Stimulated activated CD4-positive, alpha-beta T cell treated with anti-CD3 and anti-CD28 coated beads, Interleukin-1b, Interleukin-23, amount 100 ng/mL, for 1 hour (primary cell): ENCODE data around the gene ANKRD63.

Experiments used
- DNase-seq, 2 donors: peaks; one replicate each; pipeline ENCODE4 v3.0.0-alpha.2; 2020; ENCODE audit warnings: low read depth in 2 of 2

ANKRD63 gene

DNA sequence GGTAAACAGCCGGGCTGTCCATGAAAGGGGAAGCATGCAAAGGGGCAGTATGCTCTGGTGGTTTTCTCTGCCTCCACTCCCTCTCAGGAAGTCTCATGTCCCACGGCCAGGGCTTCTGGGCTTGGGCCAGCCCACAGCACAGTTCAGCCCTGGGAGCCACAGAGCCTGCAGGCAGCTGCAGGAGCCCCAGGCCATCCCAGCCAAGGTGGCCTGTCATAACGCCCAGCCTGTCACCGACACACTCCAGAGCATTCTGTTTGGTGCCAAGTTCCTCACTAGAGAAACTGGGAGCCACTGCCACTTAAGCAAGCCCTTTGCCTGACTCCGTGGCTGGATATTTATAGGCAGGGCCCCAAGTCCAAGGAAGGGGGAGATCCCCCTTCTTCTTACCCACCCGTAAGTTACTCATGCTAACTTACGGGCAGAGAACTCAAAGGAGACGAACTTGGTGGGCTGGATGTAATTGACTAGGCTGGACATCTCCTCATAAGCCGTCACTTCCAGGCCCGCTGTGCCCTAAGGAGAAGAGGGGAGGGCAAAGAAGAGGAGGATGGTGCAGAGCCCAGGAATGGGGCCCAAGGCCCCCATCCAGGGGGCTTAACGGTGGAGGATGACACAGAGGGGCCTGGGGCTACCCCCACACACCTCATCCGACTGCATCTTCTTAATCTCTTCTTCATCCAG, 13.2 kb upstream of the ANKRD63 start:
- DNase-seq: no peak

DNA sequence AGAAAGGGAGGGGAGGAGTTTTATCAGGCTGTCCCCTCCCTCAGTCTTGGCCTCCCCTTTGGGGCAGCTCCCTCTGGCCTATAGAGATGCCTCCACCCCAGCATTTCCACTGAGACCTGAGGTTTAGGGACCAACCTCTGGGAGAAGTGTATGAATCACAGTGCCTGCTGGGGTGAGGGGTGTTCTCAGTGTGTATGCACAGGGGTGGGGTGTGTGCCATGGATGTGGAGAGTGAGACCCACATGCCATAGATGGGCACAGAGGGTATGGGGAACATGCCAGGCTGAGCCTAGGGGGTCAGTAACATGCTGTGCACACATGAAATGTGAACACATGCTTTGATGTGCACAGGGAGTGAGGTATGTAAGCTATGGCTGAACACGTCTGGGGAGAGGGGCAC, 12.4 kb upstream of the ANKRD63 start:
- DNase-seq: no peak

DNA sequence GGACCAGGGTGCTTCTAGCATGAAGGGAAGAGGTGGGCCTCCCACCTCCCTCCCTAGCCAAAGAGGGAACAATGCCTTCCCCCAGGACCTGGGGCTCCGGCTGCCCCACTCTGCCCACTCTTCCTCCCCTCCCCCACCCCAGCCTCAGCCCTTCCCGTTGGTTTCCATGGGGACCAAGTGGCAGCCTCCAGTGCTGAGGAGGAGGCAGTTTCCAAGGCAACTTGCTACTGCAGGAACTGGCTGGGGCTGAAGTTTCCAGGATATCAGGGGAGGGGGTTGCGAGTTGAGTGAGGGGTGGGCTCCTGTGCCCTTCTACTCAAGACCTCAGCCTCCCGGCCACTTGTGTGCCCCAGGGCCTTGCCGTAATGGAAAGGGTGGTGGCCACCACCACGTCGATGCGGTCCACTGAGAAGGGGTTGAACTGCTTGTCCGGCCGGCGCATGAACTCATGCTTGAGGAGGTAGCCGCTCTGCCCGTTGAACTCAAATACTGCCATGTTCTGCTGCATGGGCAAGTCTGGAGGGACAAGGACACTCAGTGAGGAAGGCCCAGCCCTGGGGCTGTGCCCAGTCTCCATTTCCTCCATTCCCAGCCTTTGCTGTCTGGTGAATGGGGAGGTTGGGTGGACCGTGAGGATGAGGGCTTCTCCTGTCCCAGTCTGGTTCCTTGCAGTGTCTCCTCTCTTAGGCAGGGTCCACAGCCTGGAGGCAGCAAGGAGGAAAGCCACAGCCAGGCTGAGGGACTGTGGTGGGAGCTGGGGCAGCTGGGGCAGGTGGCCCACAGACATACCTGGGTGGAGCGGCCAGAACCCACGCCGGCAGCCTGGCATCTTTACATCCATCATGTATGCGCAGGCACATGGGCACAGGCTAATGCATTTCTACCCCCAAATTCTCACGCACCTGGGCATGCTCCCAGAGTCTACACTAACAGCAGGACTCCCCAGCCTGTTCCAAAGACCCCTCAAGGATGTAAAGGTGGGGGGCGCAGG, 11.3 kb upstream of the ANKRD63 start:
- no peak for DNase-seq

DNA sequence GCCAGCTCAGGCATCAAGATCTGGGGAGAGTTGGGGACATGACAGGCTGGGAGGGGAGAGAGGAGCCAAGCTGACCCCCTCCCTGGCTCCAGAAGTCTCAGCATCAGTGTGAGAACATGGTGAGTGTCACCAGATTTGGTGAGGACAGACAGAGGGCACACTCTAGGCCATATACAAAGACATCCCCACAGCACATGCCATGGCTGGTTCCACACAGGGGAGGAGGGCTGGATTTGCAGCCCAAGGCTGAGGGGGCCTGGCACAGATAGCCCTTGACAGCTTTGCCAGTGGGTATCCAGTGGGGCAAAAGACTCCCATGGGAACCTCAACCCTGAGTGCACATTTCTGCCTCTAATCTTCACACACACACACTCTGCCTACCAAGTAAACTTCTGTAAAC, 10.1 kb upstream of the ANKRD63 start:
- DNase-seq: no peak

DNA sequence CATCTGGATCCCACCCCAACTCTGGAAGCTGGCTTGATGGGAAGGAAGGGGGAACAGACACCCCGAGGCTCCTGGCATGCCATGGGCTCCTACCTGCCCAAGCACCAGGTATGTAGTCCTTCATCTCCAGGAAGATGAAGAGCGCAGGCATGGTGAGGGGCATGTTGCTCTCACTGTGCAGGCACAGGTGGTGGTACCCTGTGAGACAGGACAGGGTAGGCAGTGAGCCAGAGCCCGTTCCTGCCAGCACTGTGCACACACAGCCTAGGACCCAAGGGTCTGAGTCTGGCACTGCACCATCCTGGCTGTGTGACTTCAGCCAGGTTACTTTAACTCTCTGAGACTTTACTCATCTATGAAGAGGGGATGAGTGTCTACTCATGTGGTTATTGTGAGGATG, 9.4 kb upstream of the ANKRD63 start:
- DNase-seq: no peak

DNA sequence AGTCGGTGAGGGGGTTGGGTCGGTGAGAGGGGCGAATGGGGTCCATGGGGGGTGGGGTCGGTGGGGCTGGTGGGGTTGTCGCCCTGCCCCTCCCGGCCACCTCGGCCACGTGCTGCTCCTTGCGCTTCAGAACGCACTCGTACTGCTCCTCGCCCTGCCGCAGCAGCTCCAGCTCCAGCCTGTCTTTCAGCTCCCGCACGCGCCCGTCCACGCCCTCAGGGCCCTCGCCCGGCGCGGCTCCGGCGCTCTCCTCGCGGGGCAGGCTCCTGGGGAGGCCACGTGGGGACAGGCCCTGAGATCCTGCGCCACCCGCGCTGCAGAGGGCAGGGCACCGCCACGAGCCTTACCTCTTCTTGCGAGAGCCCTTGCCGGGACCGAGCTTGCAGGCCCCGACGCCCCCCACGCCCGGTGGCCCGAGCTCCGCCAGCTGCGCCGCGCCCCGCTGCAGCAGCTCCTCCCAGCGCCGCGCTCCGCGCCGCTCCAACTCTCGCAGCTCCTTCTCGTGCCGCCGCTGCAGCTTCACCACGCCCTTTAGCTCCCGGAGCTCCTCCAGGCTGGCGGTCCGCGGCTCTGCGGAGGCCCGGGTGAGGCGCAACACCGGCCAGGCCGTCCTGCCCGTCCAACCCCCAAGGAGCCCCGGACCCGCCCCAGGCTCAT, 8.2 kb upstream of the ANKRD63 start:
- no peak for DNase-seq

DNA sequence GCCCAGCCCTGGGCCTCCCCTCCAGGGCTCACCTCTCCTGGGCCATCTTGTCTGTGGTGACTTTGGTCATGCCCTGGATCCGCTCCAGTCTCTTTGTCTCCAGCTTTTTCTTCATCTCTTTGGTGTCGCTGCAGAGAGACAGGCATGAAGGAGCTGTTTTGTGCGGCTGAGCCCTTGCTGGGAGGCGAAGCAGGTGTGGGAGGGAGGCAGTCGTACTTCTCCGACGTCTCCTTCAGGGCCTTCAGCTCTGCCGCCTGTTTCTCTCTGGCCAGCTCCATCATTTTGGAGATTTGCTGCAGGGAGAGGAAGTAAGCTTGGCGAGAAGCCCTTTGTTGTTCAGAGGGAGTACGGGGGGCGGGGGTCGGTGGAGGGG, 7.7 kb upstream of the ANKRD63 start:
- DNase-seq: no peak

DNA sequence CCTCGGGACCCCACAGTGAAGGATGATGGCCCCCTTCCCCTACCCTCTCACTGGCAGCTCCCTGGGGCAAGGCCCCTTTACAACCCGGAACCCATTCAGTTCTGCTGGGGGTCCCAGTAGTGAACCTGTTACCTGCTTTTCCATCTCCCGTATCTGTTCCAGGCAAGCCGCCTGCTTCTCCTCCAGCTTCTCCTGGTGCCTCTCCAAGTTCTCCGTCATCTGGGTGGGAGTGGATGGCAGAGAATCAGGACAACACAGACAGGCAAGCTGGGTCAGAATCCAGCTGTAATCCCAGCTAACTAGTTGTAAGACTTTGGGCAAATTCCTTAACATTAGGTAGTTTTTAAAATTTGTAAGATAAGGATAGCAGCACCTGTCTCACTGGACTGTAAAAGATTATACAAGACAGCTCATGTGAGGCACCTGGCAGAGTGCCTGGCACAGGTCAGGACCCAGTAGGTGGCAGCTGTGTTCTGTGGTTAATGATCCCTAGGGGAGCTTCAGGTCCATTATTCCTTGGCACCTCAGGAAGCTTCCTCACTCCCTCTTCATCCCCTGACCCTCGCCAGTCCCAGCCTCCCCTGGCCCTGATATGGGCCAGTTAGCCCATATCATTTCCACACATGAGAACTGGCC, 6.4 kb upstream of the ANKRD63 start:
- no peak for DNase-seq

DNA sequence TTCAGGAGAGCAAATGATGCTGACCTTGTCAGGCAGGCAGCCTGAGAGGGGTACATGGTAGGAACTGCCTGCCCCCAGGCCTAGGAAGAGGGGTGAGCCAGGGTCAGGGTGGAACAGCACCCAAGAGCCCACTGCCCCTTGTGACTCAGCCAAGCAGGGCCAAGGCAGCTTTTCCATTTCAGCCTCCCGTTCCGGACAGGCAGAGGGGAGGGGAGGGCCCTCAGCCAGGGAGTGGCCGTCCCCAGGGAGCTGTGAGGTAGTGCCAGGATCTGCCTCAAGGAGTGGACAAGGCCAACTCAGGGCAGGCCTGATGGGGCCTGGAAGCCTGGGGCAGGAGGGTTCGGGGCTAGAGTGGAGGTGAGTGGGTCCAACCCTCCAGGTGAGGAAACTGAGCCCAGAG, 5.1 kb upstream of the ANKRD63 start:
- DNase-seq: no peak

DNA sequence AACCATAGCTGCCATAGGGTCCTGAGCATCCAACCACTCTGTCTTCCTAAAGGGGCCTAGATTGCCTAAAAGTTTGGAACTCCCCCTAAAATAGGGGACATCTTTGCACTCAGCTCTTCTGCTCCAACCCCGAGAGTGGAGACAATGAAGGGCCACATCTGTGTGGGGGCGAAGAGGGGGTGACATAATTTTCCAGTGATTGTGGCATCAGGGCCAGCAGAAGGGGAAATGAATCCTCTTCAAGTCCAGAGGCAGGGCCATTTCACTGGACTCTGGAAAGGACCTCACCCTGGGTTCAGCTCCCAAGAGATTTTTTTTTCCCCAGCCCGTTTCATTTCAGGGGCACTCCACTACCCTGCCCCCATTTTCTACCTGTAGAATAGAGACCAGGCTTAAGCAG, 4.6 kb upstream of the ANKRD63 start:
- no peak for DNase-seq

DNA sequence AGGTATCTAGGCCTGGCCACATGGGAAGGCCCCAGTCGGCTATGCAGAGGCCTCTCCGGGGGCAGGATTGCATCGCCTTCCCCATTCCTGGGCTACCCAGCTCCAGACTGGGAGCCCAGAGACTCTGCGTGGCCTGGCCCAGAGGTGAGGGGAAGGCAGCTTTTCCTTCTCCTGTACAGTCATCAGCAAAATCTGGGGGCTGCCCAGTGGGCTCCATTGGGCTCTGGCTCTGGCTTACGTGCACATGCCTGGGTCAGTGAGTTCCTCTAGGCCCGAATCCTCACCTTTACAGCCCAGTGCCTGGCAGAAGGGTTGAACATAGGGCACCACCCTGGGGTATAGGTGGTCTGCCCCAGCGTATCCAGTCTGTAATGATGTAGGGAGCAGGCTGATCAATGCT, 3.9 kb upstream of the ANKRD63 start:
- no peak for DNase-seq

DNA sequence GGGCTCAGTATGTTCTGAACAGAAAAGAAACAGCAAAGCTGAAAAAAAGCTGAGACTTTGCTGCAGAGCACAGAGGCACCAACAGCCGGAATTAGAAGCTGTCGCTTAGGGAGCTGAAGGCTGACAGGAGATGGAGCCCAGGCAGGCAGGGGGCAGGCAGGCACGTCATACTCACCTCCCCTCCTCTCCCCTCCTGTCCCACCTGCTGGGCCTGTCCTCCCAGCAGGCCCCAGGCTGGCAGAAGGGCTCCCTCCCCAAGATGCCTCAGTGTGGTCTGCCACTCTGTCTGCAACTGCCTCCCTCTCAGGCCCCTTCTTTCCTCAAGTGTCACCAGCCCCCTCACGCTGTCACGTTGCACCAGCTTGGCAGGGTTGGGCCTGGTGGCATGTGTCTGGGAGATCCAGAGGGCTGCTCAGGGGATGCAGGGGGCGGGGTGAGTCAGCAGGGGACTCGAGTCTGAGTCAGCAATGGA, 3.2 kb upstream of the ANKRD63 start:
- DNase-seq: no peak

DNA sequence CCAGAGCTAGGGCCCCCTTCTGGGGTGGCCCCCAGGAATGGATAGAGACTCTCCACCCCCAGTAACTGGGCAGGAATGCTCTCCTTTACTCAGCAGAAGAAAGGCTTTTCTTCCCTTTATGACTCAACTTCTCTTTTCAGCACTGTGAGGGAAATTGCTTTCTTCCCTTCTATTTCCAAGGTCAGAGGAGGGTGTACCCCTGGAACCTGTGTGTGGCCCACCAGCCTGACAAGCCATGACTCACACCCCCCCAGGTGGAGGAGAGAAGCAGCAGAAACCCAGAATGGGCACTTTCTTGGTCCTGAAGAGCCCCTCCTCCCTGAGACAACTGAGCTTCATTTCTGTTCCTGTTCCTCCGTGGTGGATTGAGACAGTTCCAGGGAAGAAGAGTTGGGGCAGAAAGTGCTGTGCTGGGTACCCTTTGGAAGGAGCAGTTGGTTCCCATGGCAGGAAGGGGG, 2.7 kb upstream of the ANKRD63 start:
- no peak for DNase-seq

DNA sequence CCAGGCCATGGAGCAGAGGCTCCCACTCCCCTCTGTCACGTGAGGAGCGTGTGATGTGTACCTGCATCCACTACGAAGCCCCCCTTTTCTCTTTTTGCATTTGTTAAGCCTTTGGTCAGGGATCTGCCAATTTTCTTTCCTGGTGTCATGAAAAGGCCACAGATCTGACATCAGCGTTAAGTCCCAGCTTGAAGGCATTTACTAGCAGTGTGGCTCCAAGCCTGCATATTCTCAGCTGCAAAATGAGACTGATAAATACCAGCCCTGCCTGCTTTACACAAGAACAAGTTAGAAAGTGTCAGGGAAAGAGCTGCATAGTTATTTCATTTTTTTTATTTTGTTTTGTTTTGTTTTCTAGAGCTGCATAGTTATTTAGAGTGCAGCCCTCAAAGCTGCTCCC, 2.3 kb upstream of the ANKRD63 start:
- no peak for DNase-seq

DNA sequence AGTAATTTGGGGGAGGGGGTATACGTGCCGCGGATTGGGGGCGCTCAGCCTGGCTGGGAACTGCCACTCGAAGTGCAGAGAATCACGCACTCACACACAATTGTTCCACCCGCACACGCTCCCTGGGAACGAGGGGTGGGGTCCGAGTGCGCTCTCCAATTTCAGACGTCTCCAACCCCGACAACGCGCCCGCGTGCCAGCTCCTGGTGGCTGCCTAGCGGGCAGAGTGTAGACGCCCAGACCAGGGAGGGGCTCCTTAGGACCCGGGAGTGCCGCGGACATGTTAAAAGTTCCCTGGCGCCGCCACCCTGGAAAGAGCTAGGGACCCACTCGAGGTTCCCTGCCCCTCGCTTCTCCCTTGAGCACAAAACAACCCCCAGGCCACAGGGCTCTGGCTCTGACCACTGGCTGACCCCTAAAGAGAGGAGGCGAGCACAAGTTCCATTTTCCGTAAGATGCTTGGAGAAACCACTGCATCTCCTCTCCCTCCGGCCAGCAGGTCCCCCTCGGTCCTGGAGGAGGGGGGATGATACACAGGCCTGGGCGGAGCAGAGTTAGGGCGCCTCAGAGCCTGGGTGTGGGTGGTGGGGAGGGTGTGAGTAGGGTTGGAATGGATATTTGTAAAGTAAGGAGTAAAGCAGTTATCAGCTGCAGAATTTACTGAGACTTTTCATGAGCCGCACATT, 894 bp upstream of the ANKRD63 start:
- DNase-seq: no peak

DNA sequence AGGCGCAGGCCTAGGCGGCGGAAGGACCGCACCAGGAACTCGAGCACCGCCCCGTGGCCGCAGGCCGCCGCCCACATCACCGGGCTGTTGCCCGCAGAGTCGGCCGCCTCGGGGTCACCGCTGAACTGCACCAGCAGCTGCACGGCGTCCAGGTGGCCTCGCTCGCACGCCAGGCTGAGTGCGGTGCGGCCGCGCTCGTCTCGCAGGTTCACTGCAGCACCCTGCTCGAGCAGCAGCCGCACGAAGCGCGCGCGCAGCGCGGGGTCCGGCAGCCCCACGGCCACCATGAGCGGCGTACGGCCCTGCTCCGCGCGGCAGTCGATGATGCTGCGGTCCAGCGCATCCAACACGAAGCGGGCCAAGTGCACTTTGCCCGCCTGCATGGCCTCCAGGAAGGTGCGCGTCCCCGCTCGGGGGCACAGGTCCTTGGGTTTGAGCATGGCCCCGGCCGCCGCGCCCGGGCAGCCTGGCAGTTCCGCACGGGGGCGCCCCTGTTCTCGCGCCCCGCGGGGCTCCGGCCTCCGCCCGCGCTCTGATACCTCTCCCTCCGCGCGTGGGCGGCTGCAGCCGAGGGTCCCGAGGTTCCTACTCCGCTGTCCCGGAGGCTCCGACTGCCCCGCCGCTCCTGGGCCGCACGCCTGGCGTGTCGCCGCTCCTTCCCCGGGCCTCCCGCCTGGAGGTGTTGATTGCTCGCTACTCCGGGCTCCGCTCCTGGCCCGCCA, 556 bp downstream of the ANKRD63 start:
- no peak for DNase-seq

DNA sequence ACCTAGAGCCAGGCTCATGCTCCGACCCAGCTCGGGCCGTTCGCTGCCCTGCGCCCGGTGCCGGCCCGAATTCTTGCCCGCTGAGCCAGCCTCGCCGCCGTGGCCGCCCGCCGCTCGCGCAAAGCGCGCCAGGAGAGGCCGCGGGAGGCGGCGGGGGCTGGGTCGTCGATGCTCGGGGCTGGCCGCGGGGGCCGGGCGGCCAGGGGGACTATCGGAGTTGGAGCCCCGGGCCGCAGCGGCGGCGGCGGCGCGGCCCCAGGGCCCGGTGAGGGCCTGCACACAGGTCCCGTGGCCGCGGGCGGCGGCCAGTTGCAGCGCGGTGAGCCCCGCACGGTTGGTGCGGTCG, 1.1 kb downstream of the ANKRD63 start:
- DNase-seq: no peak

DNA sequence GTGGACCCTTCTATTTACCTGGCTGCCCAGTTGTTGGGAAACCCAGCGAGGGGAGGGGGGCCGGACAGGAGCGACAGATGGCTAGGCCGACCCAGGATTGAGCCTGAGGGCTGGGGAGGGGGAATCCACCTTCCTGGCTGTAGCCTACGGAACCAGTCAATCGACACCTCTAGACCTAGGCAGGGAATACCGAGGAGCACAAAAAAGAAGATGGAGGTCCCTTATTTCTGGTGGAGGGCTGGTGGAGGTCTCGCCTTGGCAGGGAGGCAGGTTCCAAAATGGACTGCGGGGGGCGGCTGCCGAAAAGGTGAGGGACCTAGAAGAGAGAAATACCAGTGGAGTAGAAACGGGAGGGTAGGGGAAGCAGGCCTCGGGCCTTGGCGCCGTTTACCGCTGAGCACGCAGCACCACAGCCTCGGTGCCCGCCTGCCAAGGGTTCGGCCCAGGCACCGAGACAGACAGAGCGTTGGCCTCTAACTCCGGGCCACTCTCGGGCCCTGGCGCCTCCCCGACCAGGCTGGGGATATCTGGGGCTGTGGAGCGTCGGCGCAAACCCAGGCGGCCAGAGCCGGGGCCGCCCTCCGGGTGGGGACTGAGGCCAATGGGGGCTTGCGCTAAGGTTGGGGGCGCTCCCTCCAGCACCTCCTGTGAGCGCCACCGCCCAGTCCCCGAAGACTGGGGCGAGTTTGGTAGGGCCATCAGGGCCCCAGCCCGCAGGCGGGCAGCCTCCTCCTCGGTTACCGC, 1.6 kb downstream of the ANKRD63 start:
- DNase-seq: no peak

DNA sequence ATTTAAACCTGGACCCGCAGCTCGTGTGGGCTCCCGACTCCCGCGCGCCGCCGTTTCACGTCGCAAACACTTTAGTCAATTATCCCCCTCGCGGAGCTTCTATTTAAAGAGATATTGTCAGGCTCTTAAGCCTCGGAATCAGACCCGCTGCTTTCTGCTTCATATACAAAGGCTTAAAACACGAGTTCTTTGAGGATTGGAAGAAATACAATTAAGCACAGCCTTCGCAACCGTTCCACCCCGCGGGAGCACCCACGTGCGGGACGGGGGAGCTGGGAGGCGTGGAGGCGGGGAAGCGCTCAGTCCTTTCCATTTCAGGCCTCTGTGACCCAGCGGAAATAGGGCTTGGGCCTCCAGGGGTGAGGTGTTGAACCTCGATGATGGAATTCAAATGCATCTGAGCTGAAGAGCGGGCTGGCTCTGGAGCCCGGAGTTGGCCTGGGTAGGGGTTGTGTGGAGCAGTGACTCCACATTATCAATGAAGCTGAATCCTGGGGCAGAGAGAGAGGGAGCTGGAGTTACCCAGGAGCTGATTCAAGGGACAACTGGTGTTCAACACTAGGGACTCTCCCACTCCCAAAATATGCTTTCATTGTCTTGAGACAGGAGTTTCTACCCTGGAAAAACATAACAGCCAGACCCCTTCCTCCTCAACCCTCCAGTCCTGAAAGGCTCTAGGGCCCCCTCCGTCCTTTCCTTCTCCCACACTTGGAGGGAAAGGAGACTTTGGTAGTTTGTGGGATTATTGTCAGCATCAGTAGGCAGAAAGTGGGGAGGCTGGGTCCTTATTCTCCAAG, 2.4 kb downstream of the ANKRD63 start:
- DNase-seq: no peak
